Activated CD8-positive, alpha-beta memory T cell treated with anti-CD3 and anti-CD28 coated beads, Interleukin-2, amount 50 U/mL, for 48 hours (primary cell): ENCODE results near the gene ZNF445.
"Not testable (repeated sequence)": the region's sequence is repeated elsewhere in the genome, so short reads cannot be mapped to it uniquely, and the experiment has no call there.

Experiments used
- DNase-seq: peaks from one replicate; pipeline ENCODE4 v3.0.0-alpha.2; 2020

Gene ZNF445

DNA sequence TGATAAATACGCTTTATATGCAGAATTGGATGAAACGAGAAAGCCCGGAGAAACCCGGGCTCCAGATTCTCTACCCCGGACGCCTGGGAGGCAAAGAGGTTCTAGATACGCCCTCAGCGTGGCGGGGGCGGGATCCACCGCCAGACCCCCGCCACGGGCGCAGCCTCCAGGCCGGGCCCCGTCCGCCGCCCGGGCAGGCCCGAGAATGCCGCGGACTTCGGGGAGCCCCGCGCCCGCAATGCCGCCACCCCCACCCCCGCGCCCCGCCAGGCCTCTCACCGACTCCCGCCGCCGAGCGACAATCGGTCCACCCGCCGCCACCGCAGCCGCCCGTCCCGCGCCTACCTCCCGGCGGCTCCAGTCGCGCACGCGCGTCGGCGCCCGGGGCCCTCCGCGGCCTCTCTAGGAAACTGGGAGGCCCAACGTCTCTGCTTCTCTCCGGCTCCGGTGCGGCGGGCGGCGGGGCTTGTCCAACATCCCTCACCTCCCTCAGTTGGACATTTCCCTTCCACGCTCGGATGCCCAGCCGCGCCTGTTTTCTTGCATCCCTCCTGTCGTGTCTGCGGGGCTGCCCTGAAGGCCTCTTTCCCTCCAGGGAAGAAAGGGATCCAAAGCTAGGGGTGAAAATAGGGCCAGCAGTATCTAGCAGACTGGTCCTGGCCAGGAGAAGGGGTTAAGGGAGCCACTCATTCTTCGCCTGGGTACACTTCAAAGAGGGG is at the start of gene ZNF445:
Gene ZNF445, minus strand, starts transcription at position 359 of the 719 bp plus-strand sequence. CDS start 22,121 bp downstream, outside the sequence.
- DNase-seq: peak; percentile 88

GRCh38 chr3:44525060-44525459 is 47.6 kb upstream of the ZNF445 start:
- no peak for DNase-seq

DNA sequence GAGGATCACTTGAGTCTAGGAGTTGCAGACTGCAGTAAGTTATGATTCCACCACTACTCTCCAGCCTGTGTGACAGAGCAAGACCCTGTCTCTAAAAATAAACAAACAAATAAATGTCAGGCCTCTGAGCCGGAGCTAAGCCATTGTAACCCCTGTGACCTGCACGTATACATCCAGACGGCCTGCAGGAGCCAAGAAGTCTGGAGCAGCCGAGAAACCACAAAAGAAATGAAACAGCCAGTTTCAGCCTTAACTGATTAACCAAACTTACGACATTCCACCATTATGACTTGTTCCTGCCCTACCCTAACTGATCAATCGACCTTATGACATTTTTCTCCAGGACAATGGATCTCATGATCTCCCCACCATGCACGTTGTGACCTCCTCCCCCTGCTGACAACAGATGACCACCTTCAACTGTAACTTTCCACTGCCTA is 45.0 kb upstream of the ZNF445 start:
- DNase-seq: no peak

GRCh38 chr3:44521721-44522120 is 44.3 kb upstream of the ZNF445 start:
- DNase-seq: no peak

DNA sequence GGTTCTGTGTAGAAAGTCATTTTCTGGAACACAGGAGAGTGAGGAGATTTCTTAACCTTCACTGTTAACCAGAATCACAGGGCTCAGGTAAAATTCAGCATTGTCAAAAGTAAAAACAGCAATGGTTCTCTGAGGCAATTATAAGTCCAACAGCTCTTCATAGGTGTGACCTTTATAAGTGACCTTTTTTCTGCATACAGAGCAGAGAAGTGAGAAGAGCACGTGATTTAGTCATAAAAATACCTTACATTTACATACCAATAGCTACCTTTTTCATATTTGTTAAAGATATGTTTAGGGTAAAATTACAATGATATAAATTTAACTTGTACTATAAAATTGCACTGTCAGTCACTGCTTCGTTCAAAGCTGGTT is 41.3 kb upstream of the ZNF445 start:
- no peak for DNase-seq

- no peak for DNase-seq
Measured at GRCh38 chr3:44516230-44516629, 38.8 kb upstream of the ZNF445 start.

GRCh38 chr3:44513513-44513912 is 36.0 kb upstream of the ZNF445 start:
- no peak for DNase-seq

DNA sequence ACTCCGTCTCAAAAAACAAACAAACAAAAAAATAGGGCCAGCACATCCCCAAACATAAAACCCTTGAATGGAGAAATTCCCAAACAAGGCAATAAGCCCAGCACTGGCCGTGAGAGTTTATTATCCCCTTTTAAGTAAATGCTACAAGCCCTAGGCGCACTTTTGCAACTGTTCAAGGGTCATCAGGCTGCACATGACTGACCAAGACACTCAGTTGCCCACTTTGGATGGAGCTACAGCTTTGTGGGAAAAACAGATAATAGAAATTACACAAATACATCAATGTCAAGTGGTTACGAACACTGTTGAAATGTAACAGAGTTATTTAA is 33.7 kb upstream of the ZNF445 start:
- no peak for DNase-seq

DNA sequence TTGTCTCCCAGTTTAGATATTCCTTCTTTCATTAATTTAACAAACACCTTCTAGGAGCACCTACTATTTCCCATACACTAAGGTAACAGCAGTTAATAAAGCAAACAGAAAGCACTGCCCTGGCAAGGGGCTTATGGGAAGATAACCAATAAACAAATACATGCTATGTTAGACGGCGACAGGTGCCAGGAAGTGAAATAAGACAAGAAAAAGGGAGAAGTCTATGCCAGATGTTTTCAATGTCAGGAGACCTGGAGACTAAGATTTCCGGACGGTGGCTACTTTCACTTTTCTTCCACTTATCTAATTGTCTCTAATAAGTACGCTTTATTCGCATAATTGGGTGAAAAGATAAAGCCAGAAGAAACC is 32.5 kb upstream of the ZNF445 start:
- DNase-seq: no peak

DNA sequence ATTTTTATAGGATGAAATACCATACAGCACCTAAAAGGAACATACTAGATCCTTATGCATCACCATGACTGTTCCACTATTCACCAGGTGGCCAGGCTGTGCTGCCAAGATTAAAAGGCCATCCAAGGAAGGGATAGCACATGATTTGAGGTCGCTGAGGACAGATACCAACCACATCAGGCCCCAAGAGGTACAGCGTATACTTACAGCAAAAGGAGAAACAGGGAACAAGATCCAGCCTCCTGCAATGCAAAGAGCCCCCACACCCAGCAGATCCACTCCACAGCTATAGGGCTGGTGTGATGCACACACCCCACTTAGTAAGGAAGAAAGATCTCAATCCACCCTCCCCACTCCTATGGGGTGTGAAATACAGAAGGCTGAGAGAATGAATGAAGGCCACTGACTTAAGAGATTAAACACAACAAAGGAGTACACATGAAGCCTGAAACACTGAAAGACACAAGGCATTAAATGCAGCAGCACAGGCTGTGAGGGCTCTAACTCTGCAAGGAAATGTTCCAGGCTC is 32.0 kb upstream of the ZNF445 start:
- DNase-seq: no peak

GRCh38 chr3:44506961-44507360 is 29.5 kb upstream of the ZNF445 start:
- DNase-seq: no peak

GRCh38 chr3:44506556-44506955 is 29.1 kb upstream of the ZNF445 start:
- DNase-seq: no peak

GRCh38 chr3:44504566-44504965 is 27.1 kb upstream of the ZNF445 start:
- DNase-seq: no peak

GRCh38 chr3:44503178-44503577 is 25.7 kb upstream of the ZNF445 start:
- not testable (repeated sequence) for DNase-seq

DNA sequence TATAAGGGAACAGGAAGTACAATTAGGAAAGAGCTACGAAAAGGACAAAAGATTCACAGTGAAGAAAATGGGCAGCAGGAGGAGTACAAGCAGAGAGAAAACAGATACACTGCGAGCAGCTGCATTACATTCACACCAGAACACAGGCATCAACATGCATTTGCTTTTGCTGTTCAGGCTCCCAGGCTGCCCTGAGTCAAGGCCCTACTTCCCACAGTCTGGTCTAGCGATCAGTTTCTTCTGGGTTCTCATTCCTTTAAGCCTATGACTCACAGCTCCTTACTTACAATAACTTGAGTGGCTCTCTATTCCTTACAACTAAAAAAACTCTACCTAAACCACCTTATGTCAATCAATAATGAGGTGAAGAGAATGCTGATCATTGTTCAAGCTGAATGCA is 24.5 kb upstream of the ZNF445 start:
- no peak for DNase-seq

GRCh38 chr3:44499899-44500168 is 22.4 kb upstream of the ZNF445 start:
- DNase-seq: not testable (repeated sequence)

DNA sequence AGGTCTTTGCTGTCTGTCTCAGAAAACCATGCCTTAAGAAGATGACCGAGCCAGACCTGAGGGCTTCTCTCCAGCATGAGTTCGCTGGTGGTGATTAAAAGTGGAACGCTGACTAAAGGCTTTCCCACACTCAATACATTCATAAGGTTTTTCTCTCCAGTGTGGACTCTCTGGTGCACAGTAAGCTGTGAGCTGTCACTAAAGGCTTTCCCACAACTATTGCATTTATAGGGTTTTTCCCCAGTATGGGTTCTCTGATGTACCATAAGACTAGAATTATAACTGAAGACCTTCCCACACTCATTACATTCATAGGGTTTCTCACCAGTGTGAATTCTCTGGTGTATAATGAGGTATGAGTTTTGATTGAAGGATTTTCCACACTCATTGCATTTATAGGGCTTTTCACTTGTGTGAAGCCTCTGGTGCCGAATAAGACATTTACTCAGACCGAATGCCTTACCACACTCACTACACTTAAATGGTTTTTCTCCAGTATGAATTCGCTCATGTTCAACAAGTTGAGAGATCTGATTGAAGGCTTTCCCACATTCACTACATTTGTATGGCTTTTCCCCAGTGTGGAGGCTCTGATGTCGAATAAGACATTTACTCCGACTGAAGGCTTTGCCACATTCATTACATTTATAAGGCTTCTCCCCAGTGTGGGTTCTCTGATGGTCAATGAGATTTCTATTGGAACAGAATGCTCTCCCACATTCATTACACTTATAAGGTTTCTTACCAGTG is 21.9 kb upstream of the ZNF445 start:
- DNase-seq: no peak

- DNase-seq: no peak
Measured at GRCh38 chr3:44495636-44496415, 18.4 kb upstream of the ZNF445 start.

DNA sequence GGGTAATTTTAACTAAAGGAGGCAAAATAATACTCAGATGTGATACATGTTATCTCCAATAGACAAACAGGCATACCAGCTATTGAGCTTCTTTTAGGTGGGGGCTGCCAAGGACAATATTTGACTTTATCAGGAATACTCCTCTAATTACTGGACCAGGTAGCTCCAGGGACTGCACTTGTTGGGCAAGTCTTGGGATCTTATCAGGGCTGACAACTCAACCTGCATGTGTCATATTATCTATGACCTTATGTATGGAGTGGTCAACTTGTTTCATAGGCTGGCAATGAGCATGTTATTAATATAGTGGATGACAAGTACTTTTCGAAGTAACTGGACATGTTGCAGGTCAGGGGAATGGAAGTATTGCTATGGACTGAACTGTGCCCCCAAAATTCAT is 15.0 kb upstream of the ZNF445 start:
- no peak for DNase-seq

- no peak for DNase-seq
Measured at GRCh38 chr3:44482721-44483120, 5.3 kb upstream of the ZNF445 start.

GRCh38 chr3:44478606-44479094 is 1.2 kb upstream of the ZNF445 start:
- DNase-seq: no peak

DNA sequence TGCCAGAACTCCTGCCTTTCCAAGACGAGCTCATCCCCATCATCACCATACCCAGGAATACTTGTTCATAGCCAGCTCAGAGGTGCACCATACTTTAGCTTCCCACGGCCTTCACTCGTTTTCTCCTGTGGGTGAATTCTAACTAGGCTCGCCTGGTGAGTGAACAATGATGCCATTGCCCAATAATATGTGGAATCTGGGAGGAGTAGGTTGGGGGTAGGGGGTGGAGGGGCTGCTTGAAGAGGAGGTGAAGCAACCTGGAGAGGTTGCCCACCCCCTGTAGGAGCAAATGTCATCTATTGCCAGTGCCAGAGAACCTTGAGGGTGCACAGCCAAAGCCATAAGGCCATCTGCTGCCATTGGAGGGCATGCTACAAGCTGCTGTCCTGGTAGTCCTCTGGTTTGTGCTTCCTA is 592 bp upstream of the ZNF445 start:
- no peak for DNase-seq

GRCh38 chr3:44476963-44477311 is 533 bp downstream of the ZNF445 start:
- DNase-seq: no peak

GRCh38 chr3:44476181-44476611 is 1.3 kb downstream of the ZNF445 start:
- no peak for DNase-seq
